CD14-positive monocyte (primary cell): ENCODE results near the gene PSMB1. TPM values are rescaled to one million over a fixed set of nuclear protein-coding genes. Genes with fewer than 3 reads are reported as not detected.
"Not testable (repeated sequence)": the region's sequence is repeated elsewhere in the genome, so short reads cannot be mapped to it uniquely, and the experiment has no call there.

Source experiments
- DNase-seq, 3 donors: peaks; one replicate each; pipeline ENCODE4 v3.0.0-alpha.2; 2011 to 2022
- H2AFZ ChIP-seq: 2 replicates; pipeline ENCODE4 v1.6.0; 2012; ENCODE audit warnings: mild to moderate bottlenecking, low read depth, low read length, inconsistent platforms; ENCODE audit not compliant: insufficient read depth, poor library complexity, severe bottlenecking
- H3K27ac ChIP-seq, 2 donors: 1 replicate in 1 of 2; 2 replicates in 1 of 2; pipeline ENCODE4 v1.5.1; 2012 to 2013; ENCODE audit warnings: low read length in 2 of 2, control low read depth in 1 of 2, inconsistent platforms in 1 of 2, low read depth in 1 of 2, mild to moderate bottlenecking in 1 of 2
- H3K27me3 ChIP-seq, 2 donors: one replicate each; pipeline versions ENCODE4 v1.6.0 to v1.6.1; 2011 to 2013; ENCODE audit warnings: low read length in 2 of 2; ENCODE audit not compliant: control insufficient read depth in 2 of 2, insufficient read depth in 2 of 2
- H3K36me3 ChIP-seq, 2 donors: replicated peaks in 1 of 2; 1 replicate in 1 of 2; 2 replicates in 1 of 2; pipeline versions ENCODE4 v1.5.1 to v1.6.1; 2012 to 2013; ENCODE audit warnings: low read length in 2 of 2, control low read depth in 1 of 2, inconsistent platforms in 1 of 2, mild to moderate bottlenecking in 1 of 2; ENCODE audit not compliant: insufficient read depth in 2 of 2, control insufficient read depth in 1 of 2
- H3K4me1 ChIP-seq, 2 donors: 1 replicate in 1 of 2; 2 replicates in 1 of 2; pipeline versions ENCODE4 v1.5.1 to v1.6.1; 2012 to 2013; ENCODE audit warnings: low read length in 2 of 2, control low read depth in 1 of 2, inconsistent platforms in 1 of 2, mild to moderate bottlenecking in 1 of 2, moderate library complexity in 1 of 2; ENCODE audit not compliant: insufficient read depth in 2 of 2, control insufficient read depth in 1 of 2
- H3K4me2 ChIP-seq: replicated peaks from 2 replicates; pipeline ENCODE3; 2012; ENCODE audit warnings: low read length, moderate library complexity, mild to moderate bottlenecking; ENCODE audit not compliant: poor library complexity, severe bottlenecking; ENCODE audit errors: extremely low read depth
- H3K4me3 ChIP-seq, 3 experiments: fragments of 200-600 bp in 1 of 3; sonication (generic) in 1 of 3; replicated peaks in 1 of 3; 1 replicate in 2 of 3; 2 replicates in 1 of 3; pipeline ENCODE4 v1.5.1; 2011 to 2013; ENCODE audit warnings: low read length in 3 of 3, mild to moderate bottlenecking in 3 of 3, control low read depth in 2 of 3, low read depth in 2 of 3, inconsistent platforms in 1 of 3, moderate library complexity in 1 of 3
- H3K79me2 ChIP-seq: 2 replicates; pipeline ENCODE4 v1.6.0; 2012; ENCODE audit warnings: mild to moderate bottlenecking, control low read depth, inconsistent platforms, low read length, moderate library complexity; ENCODE audit not compliant: insufficient read depth
- H3K9ac ChIP-seq: 2 replicates; pipeline ENCODE4 v1.6.0; 2017; ENCODE audit warnings: low read length, mild to moderate bottlenecking; ENCODE audit not compliant: insufficient read depth, poor library complexity, severe bottlenecking
- H3K9me3 ChIP-seq, 2 donors: replicated peaks in 1 of 2; 1 replicate in 1 of 2; 2 replicates in 1 of 2; pipeline versions ENCODE4 v1.5.1 to v1.6.1; 2012 to 2013; ENCODE audit warnings: low read length in 2 of 2, control low read depth in 1 of 2; ENCODE audit not compliant: control insufficient read depth in 1 of 2, insufficient read depth in 1 of 2
- H4K20me1 ChIP-seq: 2 replicates; pipeline ENCODE4 v1.6.0; 2012; ENCODE audit warnings: mild to moderate bottlenecking, low read length, control low read depth, moderate library complexity; ENCODE audit not compliant: insufficient read depth
- H3K27ac Mint-ChIP-seq, 7 donors: one replicate each; pipeline ENCODE4 v1.8.0; 2020; ENCODE audit warnings: mild to moderate bottlenecking in 7 of 7, mixed read lengths in 7 of 7, moderate library complexity in 6 of 7, inconsistent platforms in 2 of 7
- H3K27me3 Mint-ChIP-seq, 3 donors: one replicate each; pipeline ENCODE4 v1.8.0; 2021 to 2022; ENCODE audit warnings: low read depth in 3 of 3, mild to moderate bottlenecking in 3 of 3, mixed read lengths in 3 of 3, moderate library complexity in 3 of 3, inconsistent platforms in 1 of 3
- H3K36me3 Mint-ChIP-seq, 2 donors: one replicate each; pipeline ENCODE4 v1.8.0; 2020; ENCODE audit warnings: mixed read lengths in 2 of 2, inconsistent platforms in 1 of 2, mild to moderate bottlenecking in 1 of 2
- H3K4me1 Mint-ChIP-seq: one replicate; pipeline ENCODE4 v1.8.0; 2020; ENCODE audit warnings: mild to moderate bottlenecking, mixed read lengths
- H3K4me3 Mint-ChIP-seq, 2 donors: one replicate each; pipeline ENCODE4 v1.8.0; 2020; ENCODE audit warnings: mild to moderate bottlenecking in 2 of 2, mixed read lengths in 2 of 2, moderate library complexity in 1 of 2
- H3K9me3 Mint-ChIP-seq, 7 donors: one replicate each; pipeline ENCODE4 v1.8.0; 2020 to 2022; ENCODE audit warnings: mixed read lengths in 7 of 7, mild to moderate bottlenecking in 6 of 7, moderate library complexity in 6 of 7, inconsistent platforms in 2 of 7
- CTCF ChIP-seq: fragments of 200-600 bp; IDR thresholded peaks from one replicate; pipeline ENCODE4 v1.8.0; 2022; ENCODE audit warnings: antibody characterized with exemption, mild to moderate bottlenecking
- WGBS: methylation state at CpG from one replicate; pipeline ENCODE4 v1.1.5; 2013; ENCODE audit warnings: missing lambda C conversion rate; ENCODE audit not compliant: insufficient coverage; 5-methylcytosine and 5-hydroxymethylcytosine counted together
- intact Hi-C, 2 donors: fragments of 100-400 bp; cut with micrococcal nuclease; formaldehyde crosslinking; loops; one replicate each; pipeline versions ENCODE4 v1.15.0 to v1.15.1; 2023
- polyA plus RNA-seq, 3 donors: library from polyadenylated mRNA; depleted of rRNA in 1 of 3; unstranded in 2 of 3; stranded (reverse) in 1 of 3; fragments of 300-500 nt in 2 of 3; fragments of >200 nt in 1 of 3; fragmentation: Illumina TruSeq in 2 of 3; gene quantifications; 1 replicate in 2 of 3; 2 replicates in 1 of 3; pipeline ENCODE4 v1.2.3, GENCODE V29; 2012 to 2021

Gene PSMB1
- polyA plus RNA-seq, 3 donors = 172 to 647 (median 558) TPM

- intact Hi-C loops = no loop called here
- no peaks in the 10 kb centered on the region for H3K36me3 ChIP-seq
These were observed 43.4 kb downstream of the PSMB1 start for GRCh38 chr6:170509723-170510018.

DNA sequence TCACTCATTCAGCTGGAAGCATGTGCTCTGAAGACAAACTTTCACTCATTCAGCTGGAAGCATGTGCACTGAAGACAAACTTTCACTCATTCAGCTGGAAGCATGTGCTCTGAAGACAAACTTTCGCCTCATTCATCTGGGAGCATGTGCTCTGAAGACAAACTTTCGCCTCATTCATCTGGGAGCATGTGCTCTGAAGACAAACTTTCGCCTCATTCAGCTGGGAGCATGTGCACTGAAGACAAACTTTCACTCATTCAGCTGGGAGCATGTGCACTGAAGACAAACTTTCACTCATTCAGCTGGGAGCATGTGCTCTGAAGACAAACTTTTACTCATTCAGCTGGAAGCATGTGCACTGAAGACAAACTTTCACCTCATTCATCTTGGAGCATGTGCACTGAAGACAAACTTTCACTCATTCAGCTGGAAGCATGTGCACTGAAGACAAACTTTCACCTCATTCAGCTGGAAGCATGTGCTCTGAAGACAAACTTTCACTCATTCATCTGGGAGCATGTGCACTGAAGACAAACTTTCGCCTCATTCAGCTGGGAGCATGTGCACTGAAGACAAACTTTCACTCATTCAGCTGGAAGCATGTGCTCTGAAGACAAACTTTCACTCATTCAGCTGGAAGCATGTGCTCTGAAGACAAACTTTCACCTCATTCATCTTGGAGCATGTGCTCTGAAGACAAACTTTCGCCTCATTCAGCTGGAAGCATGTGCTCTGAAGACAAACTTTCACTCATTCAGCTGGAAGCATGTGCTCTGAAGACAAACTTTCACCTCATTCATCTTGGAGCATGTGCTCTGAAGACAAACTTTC, 44.0 kb downstream of the PSMB1 start:
- H3K9me3 Mint-ChIP-seq, H3K27me3 ChIP-seq, H3K27ac ChIP-seq, H3K4me3 Mint-ChIP-seq, H3K4me3 ChIP-seq, H4K20me1 ChIP-seq, intact Hi-C loops, H3K36me3 Mint-ChIP-seq, H3K27ac Mint-ChIP-seq, DNase-seq, H3K4me1 ChIP-seq, H3K4me1 Mint-ChIP-seq, H3K79me2 ChIP-seq, H3K4me2 ChIP-seq, H3K9ac ChIP-seq, H3K36me3 ChIP-seq, H2AFZ ChIP-seq, H3K9me3 ChIP-seq: not testable (repeated sequence)
- peaks cover 5 to 19% (median 16%) of the 10 kb centered on the region in 3 donors for H3K27me3 Mint-ChIP-seq
- 88% methylated on average over 4 of the region's 5 CpGs for WGBS

More at GRCh38 chr6:170509723-170510018, 43.4 kb downstream of the PSMB1 start:
- no peak for DNase-seq
- no peak overlapping the region for H3K4me2 ChIP-seq
- H4K20me1 ChIP-seq = no peaks in the 10 kb centered on the region
- no peaks in the 10 kb centered on the region for H3K9me3 ChIP-seq
- Mint-ChIP-seq H3K36me3 (no peaks in the 10 kb centered on the region), H3K4me3 (no peak overlapping the region), H3K4me1 (no peaks in the 10 kb centered on the region), H3K9me3 (peaks cover 0 to 5% (median 0%) of the 10 kb centered on the region in 7 donors), H3K27me3 (peaks cover 5 to 18% (median 12%) of the 10 kb centered on the region in 3 donors), H3K27ac (no peak overlapping the region)
- 90% methylated on average over 2 of the region's 3 CpGs for WGBS
- no peak overlapping the region for H3K9ac ChIP-seq
- no peak for TF ChIP-seq CTCF
- peaks cover 0 to 3% of the 10 kb centered on the region in 2 donors for H3K27me3 ChIP-seq
- no peak overlapping the region for H2AFZ ChIP-seq
- no peaks in the 10 kb centered on the region for H3K4me1 ChIP-seq
- no peaks in the 10 kb centered on the region for H3K79me2 ChIP-seq
- no peak overlapping the region for H3K4me3 ChIP-seq
- H3K27ac ChIP-seq = no peak overlapping the region

- H3K36me3 Mint-ChIP-seq, H3K27ac ChIP-seq, H3K4me3 ChIP-seq, H3K79me2 ChIP-seq, H4K20me1 ChIP-seq, H3K4me1 Mint-ChIP-seq, H3K36me3 ChIP-seq, H3K4me1 ChIP-seq, H2AFZ ChIP-seq, H3K4me2 ChIP-seq, H3K9me3 Mint-ChIP-seq, H3K9me3 ChIP-seq, H3K27ac Mint-ChIP-seq, DNase-seq, H3K27me3 ChIP-seq, intact Hi-C loops, H3K4me3 Mint-ChIP-seq, H3K9ac ChIP-seq: not testable (repeated sequence)
- WGBS = no CpG with 5 or more reads among the region's 1 CpG
- peaks cover 3 to 19% (median 17%) of the 10 kb centered on the region in 3 donors for H3K27me3 Mint-ChIP-seq
These were observed 44.8 kb downstream of the PSMB1 start for GRCh38 chr6:170508275-170508674.

DNA sequence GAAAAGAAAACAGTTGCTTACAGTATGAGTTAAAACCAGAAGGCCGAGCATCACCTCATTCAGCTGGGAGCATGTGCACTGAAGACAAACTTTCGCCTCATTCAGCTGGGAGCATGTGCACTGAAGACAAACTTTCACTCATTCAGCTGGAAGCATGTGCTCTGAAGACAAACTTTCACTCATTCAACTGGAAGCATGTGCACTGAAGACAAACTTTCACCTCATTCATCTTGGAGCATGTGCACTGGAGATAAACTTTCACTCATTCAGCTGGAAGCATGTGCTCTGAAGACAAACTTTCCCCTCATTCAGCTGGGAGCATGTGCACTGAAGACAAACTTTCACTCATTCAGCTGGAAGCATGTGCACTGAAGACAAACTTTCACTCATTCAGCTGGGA, 45.4 kb downstream of the PSMB1 start:
- H3K9me3 ChIP-seq, H3K27me3 ChIP-seq, H3K4me1 Mint-ChIP-seq, H3K9ac ChIP-seq, H3K4me1 ChIP-seq, DNase-seq, H3K36me3 ChIP-seq, H3K27ac Mint-ChIP-seq, H3K4me2 ChIP-seq, H4K20me1 ChIP-seq, intact Hi-C loops, H3K27ac ChIP-seq, H3K4me3 ChIP-seq, H3K79me2 ChIP-seq, H3K36me3 Mint-ChIP-seq, H2AFZ ChIP-seq, H3K4me3 Mint-ChIP-seq: not testable (repeated sequence)
- peaks cover 3 to 19% (median 17%) of the 10 kb centered on the region in 3 donors for H3K27me3 Mint-ChIP-seq
- WGBS = 100% methylated on average over 1 of the region's 2 CpGs
- peaks cover 4 to 10% (median 5%) of the 10 kb centered on the region in 7 donors for H3K9me3 Mint-ChIP-seq
